Retinal pigment epithelial cell (primary cell): Measurements from ENCODE around the gene NPAS3.

Source experiments
- DNase-seq: peaks from one replicate; pipeline ENCODE4 v3.0.0-alpha.2; 2010; ENCODE audit warnings: low read depth
- H3K4me3 ChIP-seq: 2 replicates; pipeline ENCODE4 v1.5.1; 2011; ENCODE audit warnings: mild to moderate bottlenecking, low read length, control low read depth, moderate library complexity
- TF ChIP-seq, protein P1 (sequence below): conservative IDR thresholded peaks from 2 replicates; pipeline ENCODE4 v1.5.1; 2011; ENCODE audit warnings: low read depth, low read length, control low read depth, inconsistent platforms

The NPAS3 gene

DNA sequence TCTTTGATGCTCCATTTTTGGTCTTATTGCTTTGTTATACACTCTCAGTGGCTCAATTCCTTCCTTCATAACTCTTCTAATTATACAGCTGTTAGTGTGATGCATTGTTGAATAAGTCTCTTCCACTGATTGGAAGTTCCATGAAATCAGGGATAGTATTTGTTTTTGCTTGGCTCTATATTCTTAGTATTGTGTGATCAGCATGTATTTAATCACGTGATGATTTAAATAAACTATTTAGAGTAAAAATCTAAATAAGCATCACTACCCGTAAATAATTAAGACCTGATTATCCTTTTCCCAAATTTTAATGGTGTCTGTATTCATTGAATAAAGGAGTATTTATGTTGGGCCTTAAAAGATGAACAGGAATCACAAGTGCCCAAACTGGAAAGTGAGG lies 355.7 kb downstream of the NPAS3 start:
- no peak overlapping the region for H3K4me3 ChIP-seq
- DNase-seq, result no peak
- TF ChIP-seq, protein P1, sequence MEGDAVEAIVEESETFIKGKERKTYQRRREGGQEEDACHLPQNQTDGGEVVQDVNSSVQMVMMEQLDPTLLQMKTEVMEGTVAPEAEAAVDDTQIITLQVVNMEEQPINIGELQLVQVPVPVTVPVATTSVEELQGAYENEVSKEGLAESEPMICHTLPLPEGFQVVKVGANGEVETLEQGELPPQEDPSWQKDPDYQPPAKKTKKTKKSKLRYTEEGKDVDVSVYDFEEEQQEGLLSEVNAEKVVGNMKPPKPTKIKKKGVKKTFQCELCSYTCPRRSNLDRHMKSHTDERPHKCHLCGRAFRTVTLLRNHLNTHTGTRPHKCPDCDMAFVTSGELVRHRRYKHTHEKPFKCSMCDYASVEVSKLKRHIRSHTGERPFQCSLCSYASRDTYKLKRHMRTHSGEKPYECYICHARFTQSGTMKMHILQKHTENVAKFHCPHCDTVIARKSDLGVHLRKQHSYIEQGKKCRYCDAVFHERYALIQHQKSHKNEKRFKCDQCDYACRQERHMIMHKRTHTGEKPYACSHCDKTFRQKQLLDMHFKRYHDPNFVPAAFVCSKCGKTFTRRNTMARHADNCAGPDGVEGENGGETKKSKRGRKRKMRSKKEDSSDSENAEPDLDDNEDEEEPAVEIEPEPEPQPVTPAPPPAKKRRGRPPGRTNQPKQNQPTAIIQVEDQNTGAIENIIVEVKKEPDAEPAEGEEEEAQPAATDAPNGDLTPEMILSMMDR, result no peak

DNA sequence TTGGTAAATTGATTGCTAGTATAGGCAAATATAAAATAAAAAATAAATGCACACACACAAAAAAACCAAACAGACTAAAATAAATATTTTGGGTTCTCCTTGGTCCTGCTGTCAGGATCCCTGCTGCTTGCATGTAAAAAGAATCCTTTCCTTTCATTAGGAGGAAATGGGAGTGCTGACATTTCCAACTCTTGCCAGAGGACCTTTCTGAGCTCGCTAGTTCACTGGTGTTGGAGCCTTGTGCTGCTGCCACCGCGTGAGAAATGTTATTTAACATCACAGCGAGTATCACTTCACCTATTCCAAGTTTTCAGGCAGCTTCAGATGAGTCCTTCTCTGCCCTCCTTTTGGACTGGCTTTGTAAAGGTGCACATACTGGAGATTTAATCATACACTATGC lies 358.9 kb downstream of the NPAS3 start:
- DNase-seq, result no peak
- TF ChIP-seq, protein P1, result no peak

DNA sequence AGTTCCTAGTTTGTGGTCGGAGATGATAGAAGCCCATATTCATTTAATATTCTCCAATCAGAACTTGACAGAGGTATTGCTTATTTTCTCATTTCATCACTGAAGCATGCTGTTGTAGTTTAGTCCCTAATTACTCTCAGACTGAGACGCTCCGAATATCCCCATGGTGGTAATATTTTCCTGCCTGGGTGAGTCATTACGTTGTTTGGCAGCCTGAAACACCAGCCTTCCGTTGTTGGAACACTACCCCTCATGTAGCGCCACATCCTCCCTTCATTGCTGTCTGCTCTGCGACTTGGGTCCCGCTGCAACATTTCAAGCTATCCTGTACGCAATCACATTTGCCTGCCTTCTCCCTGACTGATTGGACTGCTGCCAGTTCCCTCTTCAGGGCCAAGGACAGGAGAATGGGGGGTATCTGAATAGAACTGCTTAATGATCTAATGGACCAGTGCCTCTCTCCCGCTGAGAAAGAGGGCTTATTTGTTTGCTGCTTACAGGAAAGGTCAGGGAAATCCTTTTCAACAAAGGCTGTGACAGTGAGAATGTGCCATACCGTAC lies 369.1 kb downstream of the NPAS3 start:
- no peak for DNase-seq
- TF ChIP-seq, protein P1, result no peak
- no peak overlapping the region for H3K4me3 ChIP-seq

More for the DNA sequence above, 358.9 kb downstream of the NPAS3 start:
- no peak overlapping the region for H3K4me3 ChIP-seq

DNA sequence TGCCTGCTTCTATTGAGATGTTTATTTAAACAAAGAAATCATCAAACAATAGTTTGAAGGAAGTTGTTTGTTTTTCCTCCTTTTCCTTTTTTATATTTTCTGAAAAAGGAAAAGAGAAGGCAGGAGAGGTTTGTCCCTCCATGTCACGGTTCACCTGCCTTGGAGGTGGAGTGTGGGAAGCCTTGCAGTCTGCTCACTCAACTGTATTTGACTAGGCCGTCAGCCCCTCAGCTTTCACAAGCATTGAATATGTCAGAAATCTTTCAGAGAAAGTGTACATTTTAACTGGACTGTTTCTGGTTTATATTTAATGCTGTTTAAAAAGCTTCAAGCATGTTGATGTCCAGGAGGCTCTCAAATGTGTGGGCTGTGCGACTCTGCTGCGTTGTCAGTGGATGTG lies 370.4 kb downstream of the NPAS3 start:
- no peak overlapping the region for H3K4me3 ChIP-seq
- TF ChIP-seq, protein P1, result no peak
- no peak for DNase-seq

DNA sequence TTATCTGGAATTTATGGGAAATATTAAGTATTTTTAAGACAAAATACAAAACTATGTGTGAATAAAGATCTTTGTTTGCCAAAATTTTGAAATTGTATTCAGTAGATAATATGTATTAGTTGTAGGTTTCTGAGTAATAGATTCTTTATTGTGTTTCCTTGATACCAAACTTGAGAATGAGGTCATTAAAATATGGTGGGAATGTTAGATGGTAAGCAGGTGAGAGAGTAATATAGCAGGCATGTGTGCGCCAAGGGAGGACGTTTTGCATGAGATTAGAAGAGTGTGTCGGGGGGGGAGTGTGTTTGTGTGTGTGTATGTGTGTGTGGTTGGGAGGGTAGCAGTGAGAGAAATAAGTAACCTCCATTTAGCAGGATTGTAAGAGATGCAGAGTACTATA lies 376.5 kb downstream of the NPAS3 start:
- DNase-seq, result no peak
- TF ChIP-seq, protein P1, result no peak
- H3K4me3 ChIP-seq, result no peak overlapping the region

DNA sequence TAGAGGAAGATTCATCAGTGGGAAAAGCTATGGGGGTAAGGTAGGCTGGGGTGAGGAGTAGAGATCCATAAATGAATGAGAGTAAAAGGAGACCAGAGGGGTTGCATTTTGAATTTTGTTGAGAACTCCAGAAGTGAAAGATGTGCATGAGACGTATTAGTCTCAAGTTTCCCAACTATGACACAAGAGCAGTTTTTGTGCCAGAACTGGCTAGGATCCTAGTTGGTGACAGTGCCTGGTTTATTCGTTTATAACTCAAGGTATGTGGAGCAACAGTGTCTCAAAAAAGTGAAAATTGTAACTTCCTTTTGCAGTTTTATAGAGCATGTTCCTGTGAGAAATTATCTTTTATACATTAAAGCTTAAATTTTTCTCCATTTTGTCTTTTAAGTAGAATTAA lies 377.0 kb downstream of the NPAS3 start:
- no peak for DNase-seq
- TF ChIP-seq, protein P1, result no peak

DNA sequence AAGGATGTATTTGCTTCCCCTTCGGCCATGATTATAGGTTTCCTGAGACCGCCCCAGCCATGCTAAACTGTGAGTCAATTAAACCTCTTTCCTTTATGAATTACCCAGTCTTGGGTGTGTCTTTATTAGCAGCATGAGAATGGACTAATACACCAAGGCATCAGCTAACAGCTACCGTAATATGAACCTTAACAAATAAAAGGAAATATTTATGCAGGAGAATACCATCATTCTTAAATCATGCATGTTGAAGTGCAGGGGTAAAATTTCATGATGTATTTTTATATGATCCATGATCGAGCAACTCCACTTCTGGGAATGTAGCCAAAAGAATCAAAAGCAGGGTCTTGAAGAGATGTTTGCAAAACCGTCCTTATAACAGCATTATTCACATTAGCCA lies 379.0 kb downstream of the NPAS3 start:
- TF ChIP-seq, protein P1, result no peak
- no peak for DNase-seq
- H3K4me3 ChIP-seq, result no peak overlapping the region

More for the DNA sequence above, 377.0 kb downstream of the NPAS3 start:
- no peak overlapping the region for H3K4me3 ChIP-seq
